ENCODE measurements around the gene MEIOC. TPM values are rescaled to one million over a fixed set of nuclear protein-coding genes. Genes with fewer than 3 reads are reported as not detected.
A peak's percentile ranks its signal among the peaks of the same experiment; 100 is the strongest.

The MEIOC gene
- total and polyA plus RNA-seq, 2 donors from 2014 or later = 0.26 to 0.28 TPM

DNA sequence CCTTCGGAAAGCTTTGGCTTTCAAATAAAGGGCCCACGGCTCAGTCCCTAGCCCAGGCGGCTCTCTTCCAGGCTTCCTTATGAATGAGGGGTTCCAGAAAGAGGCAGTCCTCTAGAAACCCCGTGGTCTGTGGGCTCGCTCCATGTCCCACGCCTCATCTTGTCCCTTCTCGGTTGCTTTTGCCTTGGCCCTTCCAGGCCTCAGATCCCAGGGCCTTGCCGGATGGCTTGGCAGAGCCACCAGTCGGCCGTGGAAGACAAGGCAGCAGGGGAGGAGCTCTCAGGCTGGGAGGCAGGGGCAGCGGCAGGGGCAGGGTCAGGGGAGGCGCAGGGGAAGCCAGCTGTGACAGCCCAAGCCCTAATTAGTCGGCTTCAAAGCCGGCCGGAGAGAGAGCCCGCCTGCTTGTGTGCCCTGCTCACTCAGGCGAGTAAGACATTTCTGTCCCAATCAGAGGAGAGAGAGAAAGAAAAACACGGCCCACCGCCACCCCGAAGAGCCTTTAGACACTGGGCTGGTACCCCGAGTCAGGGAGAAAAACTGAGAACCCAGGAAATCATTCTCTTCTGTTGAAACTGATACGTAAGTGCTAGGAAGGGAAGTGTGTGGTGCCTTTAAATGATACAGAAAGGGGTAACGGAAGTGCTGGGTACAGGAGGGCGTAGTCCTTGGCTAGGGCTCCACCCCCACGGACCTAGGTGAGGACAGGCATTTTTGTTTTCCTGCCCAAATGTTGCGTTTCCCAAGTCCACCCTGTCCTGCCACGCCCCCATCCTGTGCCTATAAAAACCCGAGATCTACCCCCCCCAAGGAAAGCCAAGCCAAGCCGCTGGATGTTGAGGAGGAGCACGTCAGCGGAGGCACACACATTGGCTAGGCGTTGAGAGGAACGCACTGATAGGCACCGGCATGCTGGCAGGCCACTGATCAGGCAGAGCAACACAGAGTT is 27.8 kb upstream of the MEIOC start:
- FAIRE-seq = no peak
- H3K9me3 ChIP-seq (ENCODE audit: control insufficient read depth in 2 of 3, insufficient read depth in 1 of 3, low read length in 3 of 3) = no peaks in the 10 kb centered on the region
- peak; percentile 91 to 97 (median 97) for DNase-seq

DNA sequence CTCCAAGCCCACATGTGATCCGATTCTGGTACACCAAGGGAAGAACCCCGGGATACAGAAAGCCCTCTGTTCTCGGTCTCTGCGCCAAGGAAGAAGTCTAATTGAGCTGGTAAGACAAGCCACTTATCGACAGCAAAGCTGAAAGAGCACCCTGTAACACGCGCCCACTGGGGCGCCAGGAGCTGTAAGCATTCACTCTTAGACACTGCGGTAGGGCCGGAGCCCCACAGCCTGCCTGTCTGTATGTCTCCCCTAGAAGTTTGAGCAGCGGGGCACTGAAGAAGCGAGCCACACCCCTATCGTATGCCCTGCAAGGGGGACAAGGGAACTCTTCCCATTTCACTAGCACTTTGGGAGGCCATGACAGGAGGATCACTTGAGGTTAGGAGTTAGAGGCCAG is 27.0 kb upstream of the MEIOC start:
- Histone ChIP-seq H3K9ac (ENCODE audit: low read length in 3 of 3) (no peak overlapping the region), H3K9me3 (ENCODE audit: control insufficient read depth in 2 of 3, insufficient read depth in 1 of 3, low read length in 3 of 3) (no peaks in the 10 kb centered on the region), H3K4me3 (ENCODE audit: low read length in 3 of 3) (no peak overlapping the region), H3K4me1 (ENCODE audit: control insufficient read depth in 2 of 3, insufficient read depth in 2 of 3, low read depth in 1 of 3, low read length in 3 of 3) (peaks cover 3 to 8% (median 5%) of the 10 kb centered on the region in 3 donors), H3K36me3 (ENCODE audit: control insufficient read depth in 2 of 3, insufficient read depth in 3 of 3, low read length in 3 of 3) (no peaks in the 10 kb centered on the region), H3K27ac (ENCODE audit: low read depth in 2 of 2, low read length in 2 of 2) (no peak overlapping the region), H3K27me3 (ENCODE audit: control insufficient read depth, insufficient read depth, low read length) (no peaks in the 10 kb centered on the region)
- TF ChIP-seq, protein P1, sequence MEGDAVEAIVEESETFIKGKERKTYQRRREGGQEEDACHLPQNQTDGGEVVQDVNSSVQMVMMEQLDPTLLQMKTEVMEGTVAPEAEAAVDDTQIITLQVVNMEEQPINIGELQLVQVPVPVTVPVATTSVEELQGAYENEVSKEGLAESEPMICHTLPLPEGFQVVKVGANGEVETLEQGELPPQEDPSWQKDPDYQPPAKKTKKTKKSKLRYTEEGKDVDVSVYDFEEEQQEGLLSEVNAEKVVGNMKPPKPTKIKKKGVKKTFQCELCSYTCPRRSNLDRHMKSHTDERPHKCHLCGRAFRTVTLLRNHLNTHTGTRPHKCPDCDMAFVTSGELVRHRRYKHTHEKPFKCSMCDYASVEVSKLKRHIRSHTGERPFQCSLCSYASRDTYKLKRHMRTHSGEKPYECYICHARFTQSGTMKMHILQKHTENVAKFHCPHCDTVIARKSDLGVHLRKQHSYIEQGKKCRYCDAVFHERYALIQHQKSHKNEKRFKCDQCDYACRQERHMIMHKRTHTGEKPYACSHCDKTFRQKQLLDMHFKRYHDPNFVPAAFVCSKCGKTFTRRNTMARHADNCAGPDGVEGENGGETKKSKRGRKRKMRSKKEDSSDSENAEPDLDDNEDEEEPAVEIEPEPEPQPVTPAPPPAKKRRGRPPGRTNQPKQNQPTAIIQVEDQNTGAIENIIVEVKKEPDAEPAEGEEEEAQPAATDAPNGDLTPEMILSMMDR (IDR thresholded peaks at IDR 0.05; ENCODE audit: borderline replicate concordance, extremely low read depth, insufficient read depth) = no peak
- peak in 1 of 5 donors; percentile 53 for DNase-seq
- no peak for FAIRE-seq
- intact Hi-C loops (cut with DNase I) = loop anchor here (5.0 kb wide), 1 partner anchor 97 kb away; no protein-coding TSS in a partner anchor

More for the DNA sequence above, 27.8 kb upstream of the MEIOC start:
- peak overlapping the region in 1 of 2 donors; percentile 41 for H3K27ac ChIP-seq (ENCODE audit: low read depth in 2 of 2, low read length in 2 of 2)
- intact Hi-C loops (cut with DNase I) = loop anchor here (5.0 kb wide), 1 partner anchor 96 kb away; no protein-coding TSS in a partner anchor
- H3K4me1 ChIP-seq (ENCODE audit: control insufficient read depth in 2 of 3, insufficient read depth in 2 of 3, low read depth in 1 of 3, low read length in 3 of 3) = peaks cover 3 to 8% (median 5%) of the 10 kb centered on the region in 3 donors
- H3K9ac ChIP-seq (ENCODE audit: low read length in 3 of 3) = peak overlapping the region; percentile 1 to 62 (median 10)
- H3K36me3 ChIP-seq (ENCODE audit: control insufficient read depth in 2 of 3, insufficient read depth in 3 of 3, low read length in 3 of 3) = no peaks in the 10 kb centered on the region
- peak overlapping the region; percentile 44 to 54 (median 45) for H3K4me3 ChIP-seq (ENCODE audit: low read length in 3 of 3)
- no peaks in the 10 kb centered on the region for H3K27me3 ChIP-seq (ENCODE audit: control insufficient read depth, insufficient read depth, low read length)
- TF ChIP-seq, protein P1 (IDR thresholded peaks at IDR 0.05; ENCODE audit: borderline replicate concordance, extremely low read depth, insufficient read depth) = peak; percentile 3

DNA sequence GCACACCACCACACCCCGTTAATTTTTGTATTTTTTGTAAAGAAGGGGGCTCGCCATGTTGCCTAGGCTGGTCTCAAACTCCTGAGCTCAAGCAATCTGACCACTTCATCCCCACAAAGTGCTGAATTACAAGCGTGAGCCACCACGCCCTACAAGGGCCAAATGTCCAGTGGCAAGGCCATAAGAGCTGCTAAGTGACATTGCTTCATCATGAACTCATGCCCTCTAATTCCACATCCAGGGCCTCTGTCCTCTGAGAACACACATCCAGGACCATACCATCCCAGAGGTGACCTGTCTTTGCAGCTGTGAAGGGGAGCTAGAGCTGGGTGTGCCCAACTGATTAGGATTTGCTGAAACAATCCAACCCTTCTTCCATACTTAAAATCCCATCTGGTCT is 25.6 kb upstream of the MEIOC start:
- Histone ChIP-seq H3K36me3 (ENCODE audit: control insufficient read depth in 2 of 3, insufficient read depth in 3 of 3, low read length in 3 of 3) (no peaks in the 10 kb centered on the region), H3K4me3 (ENCODE audit: low read length in 3 of 3) (no peak overlapping the region), H3K4me1 (ENCODE audit: control insufficient read depth in 2 of 3, insufficient read depth in 2 of 3, low read depth in 1 of 3, low read length in 3 of 3) (peaks cover 3 to 8% (median 5%) of the 10 kb centered on the region in 3 donors), H3K27ac (ENCODE audit: low read depth in 2 of 2, low read length in 2 of 2) (no peak overlapping the region), H3K9ac (ENCODE audit: low read length in 3 of 3) (no peak overlapping the region), H3K27me3 (ENCODE audit: control insufficient read depth, insufficient read depth, low read length) (no peaks in the 10 kb centered on the region), H3K9me3 (ENCODE audit: control insufficient read depth in 2 of 3, insufficient read depth in 1 of 3, low read length in 3 of 3) (no peaks in the 10 kb centered on the region)
- FAIRE-seq = no peak
- DNase-seq = no peak
- TF ChIP-seq, protein P1 (IDR thresholded peaks at IDR 0.05; ENCODE audit: borderline replicate concordance, extremely low read depth, insufficient read depth) = no peak
- intact Hi-C loops (cut with DNase I) = no loop called here
